Colonic mucosa (tissue), 4 donors: ENCODE data around the gene USP43. TPM values are rescaled to one million over a fixed set of nuclear protein-coding genes. Genes with fewer than 3 reads are reported as not detected.
"Not testable (repeated sequence)": the region's sequence is repeated elsewhere in the genome, so short reads cannot be mapped to it uniquely, and the experiment has no call there.

Experiments used
- DNase-seq: peaks from one replicate; pipeline ENCODE4 v3.0.0-alpha.2; 2020
- H3K27ac ChIP-seq: fragments of 200-600 bp; one replicate; pipeline ENCODE4 v1.8.0; 2021
- H3K27me3 ChIP-seq: fragments of 200-600 bp; one replicate; pipeline ENCODE4 v1.8.0; 2021
- H3K36me3 ChIP-seq: fragments of 200-600 bp; one replicate; pipeline ENCODE4 v1.8.0; 2021
- H3K4me1 ChIP-seq: fragments of 200-600 bp; one replicate; pipeline ENCODE4 v1.8.0; 2021; ENCODE audit warnings: mild to moderate bottlenecking
- H3K4me3 ChIP-seq: fragments of 200-600 bp; one replicate; pipeline ENCODE4 v1.8.0; 2021
- H3K9ac ChIP-seq, 2 donors: one replicate each; pipeline ENCODE4 v1.7.0; 2013; ENCODE audit warnings: control low read depth in 2 of 2, low read depth in 2 of 2, low read length in 2 of 2
- H3K9me3 ChIP-seq: fragments of 200-600 bp; one replicate; pipeline ENCODE4 v1.8.0; 2021
- CTCF ChIP-seq: fragments of 200-600 bp; IDR thresholded peaks from one replicate; pipeline ENCODE4 v1.8.0; 2022; ENCODE audit warnings: antibody characterized with exemption, mild to moderate bottlenecking
- intact Hi-C: fragments of 100-400 bp; cut with DNase I; formaldehyde crosslinking; loops from one replicate; pipeline ENCODE4 v1.14.1; 2022
- total RNA-seq, 2 donors: library from RNA; stranded (reverse); fragmentation: NEBNext Ultra II Directional in 1 of 2; extraction: Animal tissue kit (Norgen Biotek cat#: 25700) in 1 of 2; gene quantifications; one replicate each; pipeline ENCODE4 v1.2.1, GENCODE V29; 2021
- donor health status: healthy.
- donor health status: DM: no; HTN: no; CAD: no.
- donor health status: DM: no; HTN: no; CAD: no.

The USP43 gene
- total RNA-seq, 2 donors from 2014 or later, result 14.2 to 15.6 TPM

- Histone ChIP-seq H3K4me3 (peak overlapping the region; percentile 64), H3K36me3 (no peaks in the 10 kb centered on the region), H3K4me1 (no peaks in the 10 kb centered on the region), H3K9me3 (no peaks in the 10 kb centered on the region), H3K27me3 (no peaks in the 10 kb centered on the region), H3K27ac (no peak overlapping the region), H3K9ac (peak overlapping the region in 1 of 2 donors; percentile 85)
- no peak for DNase-seq
- intact Hi-C loops, result no loop called here
- TF ChIP-seq CTCF, result no peak
These were observed 1.7 kb downstream of the USP43 start for GRCh38 chr17:9647014-9647413.

DNA sequence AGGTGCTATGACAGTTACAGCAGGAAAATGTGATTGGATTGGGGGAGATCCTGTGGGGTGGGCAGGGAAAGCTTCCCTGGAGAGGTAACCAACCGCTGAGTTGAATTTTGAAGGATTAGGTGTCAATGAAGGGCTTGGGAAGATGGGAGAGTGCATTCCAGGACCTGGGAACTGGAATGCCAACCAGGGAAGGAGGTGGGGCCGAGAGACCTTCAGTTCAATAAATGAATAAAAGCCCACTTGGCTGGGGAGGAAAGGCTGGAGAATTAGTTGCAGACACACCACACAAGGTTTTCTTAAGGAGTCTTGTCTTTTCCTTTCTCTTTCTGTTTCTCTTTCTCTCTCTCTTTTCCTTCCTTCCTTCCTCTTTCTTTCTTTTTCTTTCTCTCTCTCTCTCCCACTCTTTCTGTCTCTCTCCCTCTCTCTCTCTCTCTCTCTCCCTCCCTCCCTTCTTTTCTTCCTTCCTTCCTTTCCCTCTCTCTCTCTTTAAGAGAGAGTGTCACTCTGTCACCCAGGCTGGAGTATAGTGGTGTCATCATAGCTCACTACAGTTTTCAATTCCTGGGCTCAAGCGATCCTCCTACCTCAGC, 3.3 kb downstream of the USP43 start:
- H3K27me3 ChIP-seq, result no peaks in the 10 kb centered on the region
- intact Hi-C loops, result no loop called here
- DNase-seq, result no peak
- H3K9me3 ChIP-seq, result no peaks in the 10 kb centered on the region
- no peak overlapping the region for H3K9ac ChIP-seq
- TF ChIP-seq CTCF, result no peak
- H3K4me3 ChIP-seq, result no peak overlapping the region
- H3K27ac ChIP-seq, result no peak overlapping the region
- H3K4me1 ChIP-seq, result no peaks in the 10 kb centered on the region
- no peaks in the 10 kb centered on the region for H3K36me3 ChIP-seq

- H3K9me3 ChIP-seq, result no peaks in the 10 kb centered on the region
- H3K36me3 ChIP-seq, result no peaks in the 10 kb centered on the region
- H3K27ac ChIP-seq, result peak overlapping the region; percentile 29
- H3K4me3 ChIP-seq, result no peak overlapping the region
- H3K9ac ChIP-seq, result no peak overlapping the region
- no peak for TF ChIP-seq CTCF
- DNase-seq, result peak; percentile 64
- no peaks in the 10 kb centered on the region for H3K4me1 ChIP-seq
- no peaks in the 10 kb centered on the region for H3K27me3 ChIP-seq
- intact Hi-C loops, result no loop called here
These were observed 13.4 kb downstream of the USP43 start for GRCh38 chr17:9658593-9659211.

- Histone ChIP-seq H3K36me3 (no peaks in the 10 kb centered on the region), H3K9ac (no peak overlapping the region), H3K9me3 (no peaks in the 10 kb centered on the region), H3K27me3 (no peaks in the 10 kb centered on the region), H3K27ac (no peak overlapping the region), H3K4me1 (no peaks in the 10 kb centered on the region), H3K4me3 (no peak overlapping the region)
- no peak for DNase-seq
- intact Hi-C loops, result no loop called here
- TF ChIP-seq CTCF, result no peak
These were observed 15.7 kb downstream of the USP43 start for GRCh38 chr17:9661027-9661426.

- H3K36me3 ChIP-seq, H3K9ac ChIP-seq, H3K27ac ChIP-seq, H3K9me3 ChIP-seq, intact Hi-C loops, H3K4me3 ChIP-seq, DNase-seq, H3K27me3 ChIP-seq, H3K4me1 ChIP-seq: not testable (repeated sequence)
These were observed 18.2 kb downstream of the USP43 start for GRCh38 chr17:9663511-9663910.

- Histone ChIP-seq H3K27ac (no peak overlapping the region), H3K27me3 (no peaks in the 10 kb centered on the region), H3K4me3 (no peak overlapping the region), H3K9ac (no peak overlapping the region), H3K9me3 (no peaks in the 10 kb centered on the region), H3K4me1 (no peaks in the 10 kb centered on the region), H3K36me3 (no peaks in the 10 kb centered on the region)
- DNase-seq, result no peak
- TF ChIP-seq CTCF, result no peak
- intact Hi-C loops, result no loop called here
These were observed 21.2 kb downstream of the USP43 start for GRCh38 chr17:9666461-9667050.
